IMR-90 (cell line): ENCODE measurements around the gene BTN3A1.
A peak's percentile ranks its signal among the peaks of the same experiment; 100 is the strongest.

Experiments used
- BHLHE40 ChIP-seq: fragments of 150-350 bp; IDR thresholded peaks from 2 replicates; pipeline ENCODE4 v1.6.1; 2016; ENCODE audit warnings: mild to moderate bottlenecking, low read depth, low read length
- CEBPB ChIP-seq: IDR thresholded peaks from 2 replicates; pipeline ENCODE4 v1.6.1; 2012; ENCODE audit warnings: low read depth, low read length, improper control_type of control experiment
- FOS ChIP-seq: fragments of 150-350 bp; IDR thresholded peaks from 2 replicates; pipeline ENCODE4 v1.6.1; 2016; ENCODE audit warnings: low read depth, low read length
- MAZ ChIP-seq: IDR thresholded peaks from 2 replicates; pipeline ENCODE4 v1.6.1; 2012; ENCODE audit warnings: low read depth, mild to moderate bottlenecking, low read length, improper control_type of control experiment, moderate library complexity, borderline replicate concordance
- MXI1 ChIP-seq: IDR thresholded peaks from 2 replicates; pipeline ENCODE4 v1.6.1; 2012; ENCODE audit warnings: low read depth, mild to moderate bottlenecking, low read length, moderate library complexity, borderline replicate concordance
- POLR2A ChIP-seq: IDR thresholded peaks from 2 replicates; pipeline ENCODE4 v1.6.1; 2012; ENCODE audit warnings: mild to moderate bottlenecking, low read depth, low read length
- RAD21 ChIP-seq: IDR thresholded peaks from 2 replicates; pipeline ENCODE4 v1.6.1; 2012; ENCODE audit warnings: low read length, improper control_type of control experiment
- RFX5 ChIP-seq: IDR thresholded peaks from 2 replicates; pipeline ENCODE4 v1.8.0; 2012; ENCODE audit warnings: low read depth, mild to moderate bottlenecking, low read length, moderate library complexity
- SMC3 ChIP-seq: fragments of 150-350 bp; IDR thresholded peaks from 2 replicates; pipeline ENCODE4 v1.6.1; 2016; ENCODE audit warnings: low read depth, mild to moderate bottlenecking, antibody characterized with exemption, low read length, moderate library complexity
- TF ChIP-seq, protein P1 (sequence below): conservative IDR thresholded peaks from 2 replicates; pipeline ENCODE4 v1.5.1; 2012; ENCODE audit warnings: mild to moderate bottlenecking, low read depth, low read length, improper control_type of control experiment
- TF ChIP-seq, protein P2 (sequence below): fragments of 150-350 bp; IDR thresholded peaks from 2 replicates; pipeline ENCODE4 v1.6.1; 2017; ENCODE audit warnings: mild to moderate bottlenecking, antibody characterized with exemption, low read length, low read depth

DNA sequence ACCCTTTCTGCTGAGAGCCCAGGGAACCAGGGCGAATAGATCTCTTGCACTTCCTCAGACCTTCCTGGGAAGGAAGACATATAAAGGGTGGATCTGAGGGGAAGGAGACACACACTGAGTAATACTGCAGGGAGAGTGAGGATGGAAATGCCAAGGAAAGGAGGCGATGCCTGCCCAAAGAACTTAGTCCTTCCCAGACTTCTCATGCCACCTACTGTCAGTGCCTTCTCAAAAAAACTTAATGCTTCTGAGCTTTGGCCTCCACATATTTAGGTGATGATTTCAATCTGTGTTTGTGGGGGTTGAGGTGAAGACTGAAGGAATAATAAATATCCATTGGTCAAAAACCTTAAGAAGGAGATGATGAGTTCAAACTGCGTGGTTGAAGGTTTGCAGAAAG, 9.7 kb downstream of the BTN3A1 start:
- no peak for TF ChIP-seq POLR2A
- TF ChIP-seq, protein P1, sequence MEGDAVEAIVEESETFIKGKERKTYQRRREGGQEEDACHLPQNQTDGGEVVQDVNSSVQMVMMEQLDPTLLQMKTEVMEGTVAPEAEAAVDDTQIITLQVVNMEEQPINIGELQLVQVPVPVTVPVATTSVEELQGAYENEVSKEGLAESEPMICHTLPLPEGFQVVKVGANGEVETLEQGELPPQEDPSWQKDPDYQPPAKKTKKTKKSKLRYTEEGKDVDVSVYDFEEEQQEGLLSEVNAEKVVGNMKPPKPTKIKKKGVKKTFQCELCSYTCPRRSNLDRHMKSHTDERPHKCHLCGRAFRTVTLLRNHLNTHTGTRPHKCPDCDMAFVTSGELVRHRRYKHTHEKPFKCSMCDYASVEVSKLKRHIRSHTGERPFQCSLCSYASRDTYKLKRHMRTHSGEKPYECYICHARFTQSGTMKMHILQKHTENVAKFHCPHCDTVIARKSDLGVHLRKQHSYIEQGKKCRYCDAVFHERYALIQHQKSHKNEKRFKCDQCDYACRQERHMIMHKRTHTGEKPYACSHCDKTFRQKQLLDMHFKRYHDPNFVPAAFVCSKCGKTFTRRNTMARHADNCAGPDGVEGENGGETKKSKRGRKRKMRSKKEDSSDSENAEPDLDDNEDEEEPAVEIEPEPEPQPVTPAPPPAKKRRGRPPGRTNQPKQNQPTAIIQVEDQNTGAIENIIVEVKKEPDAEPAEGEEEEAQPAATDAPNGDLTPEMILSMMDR, result 0 out of 2 replicates have a peak, but pooled peaks have one; percentile 24
- TF ChIP-seq BHLHE40, result no peak
- TF ChIP-seq MXI1, result no peak
- no peak for TF ChIP-seq RFX5
- no peak for TF ChIP-seq FOS
- TF ChIP-seq SMC3, result no peak
- no peak for TF ChIP-seq CEBPB
- TF ChIP-seq RAD21, result peak; percentile 32; the same call in 1 of the 2 replicates
- TF ChIP-seq, protein P2, sequence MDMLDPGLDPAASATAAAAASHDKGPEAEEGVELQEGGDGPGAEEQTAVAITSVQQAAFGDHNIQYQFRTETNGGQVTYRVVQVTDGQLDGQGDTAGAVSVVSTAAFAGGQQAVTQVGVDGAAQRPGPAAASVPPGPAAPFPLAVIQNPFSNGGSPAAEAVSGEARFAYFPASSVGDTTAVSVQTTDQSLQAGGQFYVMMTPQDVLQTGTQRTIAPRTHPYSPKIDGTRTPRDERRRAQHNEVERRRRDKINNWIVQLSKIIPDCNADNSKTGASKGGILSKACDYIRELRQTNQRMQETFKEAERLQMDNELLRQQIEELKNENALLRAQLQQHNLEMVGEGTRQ, result no peak
- TF ChIP-seq MAZ, result no peak
